ENCODE data around the gene DNAJC9. TPM values are rescaled to one million over a fixed set of nuclear protein-coding genes. Genes with fewer than 3 reads are reported as not detected.

DNAJC9 gene
- total RNA-seq, 1 donor from 2014 or later, result 24.5 TPM

DNA sequence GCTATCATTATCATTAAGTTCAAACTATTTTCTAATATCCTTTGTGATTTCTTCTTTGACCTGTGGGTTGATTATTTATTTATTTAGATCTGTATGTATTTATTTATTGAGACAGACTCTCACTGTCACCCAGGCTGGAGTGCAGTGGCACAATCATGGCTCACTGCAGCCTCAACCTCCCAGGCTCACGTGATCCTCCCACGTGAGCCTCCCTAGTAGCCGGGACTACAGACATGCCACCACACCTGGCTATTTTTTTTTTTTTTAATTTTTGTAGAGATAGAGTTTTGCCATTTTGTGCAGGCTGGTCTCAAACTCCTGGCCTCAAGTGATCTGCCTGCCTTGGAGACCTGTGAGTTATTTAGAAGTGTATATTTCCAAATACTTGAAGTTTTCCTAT is 34.0 kb upstream of the DNAJC9 start:
- no peak overlapping the region for H3K4me3 Mint-ChIP-seq (ENCODE audit: unreplicated experiment)
- no peaks in the 10 kb centered on the region for H3K9me3 Mint-ChIP-seq (ENCODE audit: unreplicated experiment)
- no peaks in the 10 kb centered on the region for H3K27me3 Mint-ChIP-seq (ENCODE audit: unreplicated experiment)
- no peaks in the 10 kb centered on the region for H3K36me3 Mint-ChIP-seq (ENCODE audit: low read depth, unreplicated experiment)
- no peak for DNase-seq (ENCODE audit: low spot score)
- TF ChIP-seq, protein P1, sequence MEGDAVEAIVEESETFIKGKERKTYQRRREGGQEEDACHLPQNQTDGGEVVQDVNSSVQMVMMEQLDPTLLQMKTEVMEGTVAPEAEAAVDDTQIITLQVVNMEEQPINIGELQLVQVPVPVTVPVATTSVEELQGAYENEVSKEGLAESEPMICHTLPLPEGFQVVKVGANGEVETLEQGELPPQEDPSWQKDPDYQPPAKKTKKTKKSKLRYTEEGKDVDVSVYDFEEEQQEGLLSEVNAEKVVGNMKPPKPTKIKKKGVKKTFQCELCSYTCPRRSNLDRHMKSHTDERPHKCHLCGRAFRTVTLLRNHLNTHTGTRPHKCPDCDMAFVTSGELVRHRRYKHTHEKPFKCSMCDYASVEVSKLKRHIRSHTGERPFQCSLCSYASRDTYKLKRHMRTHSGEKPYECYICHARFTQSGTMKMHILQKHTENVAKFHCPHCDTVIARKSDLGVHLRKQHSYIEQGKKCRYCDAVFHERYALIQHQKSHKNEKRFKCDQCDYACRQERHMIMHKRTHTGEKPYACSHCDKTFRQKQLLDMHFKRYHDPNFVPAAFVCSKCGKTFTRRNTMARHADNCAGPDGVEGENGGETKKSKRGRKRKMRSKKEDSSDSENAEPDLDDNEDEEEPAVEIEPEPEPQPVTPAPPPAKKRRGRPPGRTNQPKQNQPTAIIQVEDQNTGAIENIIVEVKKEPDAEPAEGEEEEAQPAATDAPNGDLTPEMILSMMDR (IDR thresholded peaks at IDR 0.05; ENCODE audit: unreplicated experiment), result no peak
- H3K27ac Mint-ChIP-seq (ENCODE audit: unreplicated experiment), result no peak overlapping the region
- no peaks in the 10 kb centered on the region for H3K4me1 Mint-ChIP-seq (ENCODE audit: unreplicated experiment)

DNA sequence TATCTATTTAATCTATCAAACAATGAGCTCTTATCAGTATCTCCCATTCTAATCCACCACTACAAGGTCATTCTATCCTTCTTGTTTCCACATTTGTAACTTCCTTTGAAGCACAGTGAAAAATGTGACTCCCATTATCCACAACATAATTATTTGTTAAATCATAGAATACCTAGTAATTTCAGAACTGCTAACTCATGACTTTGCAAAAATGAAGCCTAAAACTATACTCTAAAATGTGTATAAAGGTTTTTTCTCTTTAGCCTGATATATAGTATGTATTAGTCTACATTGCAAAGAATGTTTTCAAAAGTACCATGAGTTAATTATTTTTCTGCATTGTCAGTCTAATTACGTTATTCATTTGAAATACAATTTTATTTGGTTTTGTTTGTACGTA is 17.4 kb upstream of the DNAJC9 start:
- TF ChIP-seq, protein P1 (IDR thresholded peaks at IDR 0.05; ENCODE audit: unreplicated experiment), result no peak
- no peaks in the 10 kb centered on the region for H3K4me1 Mint-ChIP-seq (ENCODE audit: unreplicated experiment)
- H3K27ac Mint-ChIP-seq (ENCODE audit: unreplicated experiment), result no peak overlapping the region
- H3K9me3 Mint-ChIP-seq (ENCODE audit: unreplicated experiment), result no peaks in the 10 kb centered on the region
- no peak overlapping the region for H3K4me3 Mint-ChIP-seq (ENCODE audit: unreplicated experiment)
- H3K36me3 Mint-ChIP-seq (ENCODE audit: low read depth, unreplicated experiment), result no peaks in the 10 kb centered on the region
- no peaks in the 10 kb centered on the region for H3K27me3 Mint-ChIP-seq (ENCODE audit: unreplicated experiment)
- no peak for DNase-seq (ENCODE audit: low spot score)

DNA sequence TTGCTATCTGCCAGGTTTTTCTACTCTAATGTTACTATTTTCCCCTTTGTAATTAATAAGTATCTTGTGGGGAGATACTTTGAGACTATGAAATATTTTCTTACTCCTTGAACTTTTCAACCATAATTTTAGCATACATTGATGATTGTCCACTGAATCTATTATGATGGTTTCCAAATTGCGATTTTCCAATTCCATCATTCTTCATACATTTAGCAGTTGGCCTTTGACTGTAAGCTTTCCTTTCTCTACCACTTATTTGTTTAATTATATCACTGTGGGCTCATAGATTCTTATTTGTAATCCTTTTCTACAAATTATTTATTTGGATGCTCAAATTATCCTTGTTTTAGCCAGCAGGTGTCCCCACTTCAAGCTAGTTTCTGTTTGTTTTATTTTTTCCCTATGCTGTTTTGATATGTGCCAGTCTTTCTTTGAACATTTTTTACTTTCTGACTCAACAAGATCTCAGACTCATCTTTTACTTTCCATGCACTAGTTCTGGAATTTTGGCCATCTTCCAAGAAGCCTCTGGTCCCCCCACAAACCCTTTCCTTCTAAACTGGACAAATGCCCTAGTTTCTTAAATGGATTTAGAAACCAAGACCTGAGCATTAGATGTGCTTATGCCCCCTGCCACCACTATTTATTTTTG is 16.8 kb upstream of the DNAJC9 start:
- H3K27ac Mint-ChIP-seq (ENCODE audit: unreplicated experiment), result no peak overlapping the region

DNA sequence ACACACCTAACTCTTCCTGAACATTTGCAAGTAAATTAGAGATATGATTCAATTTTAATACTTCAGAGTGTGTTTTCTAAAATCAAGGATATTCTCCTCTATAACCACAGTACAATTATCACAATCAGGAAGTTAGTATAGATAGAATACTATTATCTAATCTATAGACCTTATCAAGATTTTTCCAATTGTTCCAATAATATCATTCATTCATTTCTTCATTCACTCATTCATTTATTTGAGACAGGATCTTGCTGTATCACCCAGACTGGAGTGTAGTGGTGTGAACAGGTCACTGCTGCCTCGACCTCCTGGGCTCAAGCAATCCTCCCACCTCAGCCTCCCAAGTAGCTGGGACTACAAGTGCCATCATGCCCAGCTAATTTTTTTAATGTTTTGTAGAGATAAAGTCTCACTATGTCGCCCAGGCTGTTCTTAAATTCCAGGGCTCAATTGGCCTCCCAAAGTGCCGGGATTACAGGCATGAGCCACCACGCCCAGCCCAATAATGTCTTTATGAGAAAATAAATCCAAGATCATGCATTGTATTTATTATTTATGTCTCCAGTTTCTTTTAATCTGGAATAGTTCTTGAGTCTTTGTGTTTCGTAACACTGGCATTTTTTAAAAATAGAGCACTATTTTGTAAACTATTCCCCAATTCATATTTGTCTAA is 16.0 kb upstream of the DNAJC9 start:
- Mint-ChIP-seq H3K27ac (ENCODE audit: unreplicated experiment) (no peak overlapping the region), H3K36me3 (ENCODE audit: low read depth, unreplicated experiment) (peaks cover 6% of the 10 kb centered on the region), H3K4me3 (ENCODE audit: unreplicated experiment) (no peak overlapping the region), H3K9me3 (ENCODE audit: unreplicated experiment) (no peaks in the 10 kb centered on the region), H3K27me3 (ENCODE audit: unreplicated experiment) (no peaks in the 10 kb centered on the region), H3K4me1 (ENCODE audit: unreplicated experiment) (no peaks in the 10 kb centered on the region)
- no peak for DNase-seq (ENCODE audit: low spot score)
- TF ChIP-seq, protein P1 (IDR thresholded peaks at IDR 0.05; ENCODE audit: unreplicated experiment), result no peak

More for the DNA sequence above, 16.8 kb upstream of the DNAJC9 start:
- no peak overlapping the region for H3K4me3 Mint-ChIP-seq (ENCODE audit: unreplicated experiment)
- TF ChIP-seq, protein P1 (IDR thresholded peaks at IDR 0.05; ENCODE audit: unreplicated experiment), result peak; percentile 69
- H3K9me3 Mint-ChIP-seq (ENCODE audit: unreplicated experiment), result no peaks in the 10 kb centered on the region
- peaks cover 6% of the 10 kb centered on the region for H3K36me3 Mint-ChIP-seq (ENCODE audit: low read depth, unreplicated experiment)
- no peaks in the 10 kb centered on the region for H3K27me3 Mint-ChIP-seq (ENCODE audit: unreplicated experiment)
- no peak for DNase-seq (ENCODE audit: low spot score)
- H3K4me1 Mint-ChIP-seq (ENCODE audit: unreplicated experiment), result no peaks in the 10 kb centered on the region

DNA sequence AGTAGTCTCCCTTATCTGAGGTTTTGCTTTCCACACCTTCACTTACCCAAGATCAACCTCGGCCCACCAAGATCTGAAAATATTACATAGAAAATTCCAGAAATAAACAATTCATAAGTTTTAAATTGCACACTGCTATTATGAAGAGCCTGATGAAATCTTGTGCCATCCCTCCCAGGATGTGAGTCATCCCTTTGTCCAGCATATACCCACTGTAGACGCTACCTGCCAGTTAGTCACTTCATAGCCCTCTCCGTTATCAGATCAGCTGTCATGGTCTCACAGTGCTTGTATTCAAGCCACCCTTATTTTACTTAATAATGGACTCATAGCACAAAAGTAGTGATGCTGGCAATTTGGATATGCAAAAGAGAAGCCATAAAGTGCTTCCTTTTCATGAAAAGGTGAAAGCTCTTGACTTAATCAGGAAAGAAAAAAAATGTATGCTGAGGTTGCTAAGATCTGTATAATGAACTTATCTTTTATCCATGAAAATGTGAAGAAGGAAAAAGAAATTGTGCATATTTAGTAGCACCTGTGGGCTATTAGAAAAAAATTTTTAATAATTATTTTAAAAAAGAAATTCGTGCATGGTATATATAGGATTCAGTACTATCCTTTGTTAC is 15.2 kb upstream of the DNAJC9 start:
- TF ChIP-seq, protein P1 (IDR thresholded peaks at IDR 0.05; ENCODE audit: unreplicated experiment), result no peak
- peaks cover 6% of the 10 kb centered on the region for H3K36me3 Mint-ChIP-seq (ENCODE audit: low read depth, unreplicated experiment)
- no peaks in the 10 kb centered on the region for H3K27me3 Mint-ChIP-seq (ENCODE audit: unreplicated experiment)
- H3K27ac Mint-ChIP-seq (ENCODE audit: unreplicated experiment), result no peak overlapping the region
- no peaks in the 10 kb centered on the region for H3K9me3 Mint-ChIP-seq (ENCODE audit: unreplicated experiment)
- no peak for DNase-seq (ENCODE audit: low spot score)
- H3K4me3 Mint-ChIP-seq (ENCODE audit: unreplicated experiment), result no peak overlapping the region
- no peaks in the 10 kb centered on the region for H3K4me1 Mint-ChIP-seq (ENCODE audit: unreplicated experiment)

Measured in endothelial cell (in vitro differentiated cells).